ENCODE results near the gene NFKBIZ.

DNA sequence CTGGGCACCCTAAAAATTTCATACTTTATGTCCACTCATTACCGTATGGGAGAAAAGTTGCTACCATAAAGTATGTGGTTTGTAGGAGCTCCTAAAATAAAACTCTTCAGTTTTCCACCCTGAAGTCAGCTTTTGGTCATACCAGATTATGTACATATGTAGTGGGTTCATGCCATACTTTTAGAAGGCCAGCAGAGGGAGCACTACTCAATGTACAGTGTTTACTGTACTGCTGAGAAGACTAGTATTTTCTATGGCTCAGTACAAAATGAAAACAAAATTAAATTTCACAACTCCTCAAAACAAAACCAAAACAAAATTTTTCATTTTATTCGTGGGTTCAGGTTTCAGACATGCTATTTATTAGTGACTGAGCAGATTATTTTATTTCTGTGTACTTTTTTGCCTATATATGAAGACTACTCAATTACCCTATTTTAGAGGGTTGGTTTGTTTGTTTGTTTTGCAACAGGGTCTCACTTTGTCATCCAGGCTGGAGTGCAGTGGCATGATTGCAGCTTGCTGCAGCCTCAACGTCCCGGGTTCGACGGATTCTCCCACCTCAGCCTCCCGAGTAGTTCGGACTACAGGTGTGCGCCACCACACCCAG, 46.0 kb upstream of the NFKBIZ start:
- TF ChIP-seq, protein P1, sequence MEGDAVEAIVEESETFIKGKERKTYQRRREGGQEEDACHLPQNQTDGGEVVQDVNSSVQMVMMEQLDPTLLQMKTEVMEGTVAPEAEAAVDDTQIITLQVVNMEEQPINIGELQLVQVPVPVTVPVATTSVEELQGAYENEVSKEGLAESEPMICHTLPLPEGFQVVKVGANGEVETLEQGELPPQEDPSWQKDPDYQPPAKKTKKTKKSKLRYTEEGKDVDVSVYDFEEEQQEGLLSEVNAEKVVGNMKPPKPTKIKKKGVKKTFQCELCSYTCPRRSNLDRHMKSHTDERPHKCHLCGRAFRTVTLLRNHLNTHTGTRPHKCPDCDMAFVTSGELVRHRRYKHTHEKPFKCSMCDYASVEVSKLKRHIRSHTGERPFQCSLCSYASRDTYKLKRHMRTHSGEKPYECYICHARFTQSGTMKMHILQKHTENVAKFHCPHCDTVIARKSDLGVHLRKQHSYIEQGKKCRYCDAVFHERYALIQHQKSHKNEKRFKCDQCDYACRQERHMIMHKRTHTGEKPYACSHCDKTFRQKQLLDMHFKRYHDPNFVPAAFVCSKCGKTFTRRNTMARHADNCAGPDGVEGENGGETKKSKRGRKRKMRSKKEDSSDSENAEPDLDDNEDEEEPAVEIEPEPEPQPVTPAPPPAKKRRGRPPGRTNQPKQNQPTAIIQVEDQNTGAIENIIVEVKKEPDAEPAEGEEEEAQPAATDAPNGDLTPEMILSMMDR (IDR thresholded peaks at IDR 0.05): peak; percentile 78
- no peak for TF ChIP-seq ATF6 (CRISPR knock-in tag; IDR thresholded peaks at IDR 0.05)

All from WTC11 (cell line).